Smooth muscle cell (in vitro differentiated cells): Measurements from ENCODE around the gene TMPRSS11E. TPM values are rescaled to one million over a fixed set of nuclear protein-coding genes. Genes with fewer than 3 reads are reported as not detected.
A peak's percentile ranks its signal among the peaks of the same experiment; 100 is the strongest.

Experiments
- DNase-seq: peaks from one replicate; lab custom pipeline; 2025; ENCODE audit not compliant: unreplicated experiment; lab: John Stamatoyannopoulos, UW
- H2AFZ ChIP-seq: fragments of 200-600 bp; sonication (generic); 2 replicates; pipeline ENCODE4 v1.6.0; 2016; ENCODE audit warnings: antibody characterized with exemption, low read depth, mild to moderate bottlenecking
- H3F3A ChIP-seq: fragments of 200-600 bp; sonication (generic); 2 replicates; pipeline ENCODE4 v1.6.0; 2017; ENCODE audit warnings: antibody characterized with exemption, low read depth
- H3K27ac ChIP-seq: fragments of 200-600 bp; sonication (generic); 2 replicates; pipeline ENCODE4 v1.5.1; 2016; ENCODE audit warnings: low read depth, mild to moderate bottlenecking
- H3K27me3 ChIP-seq: fragments of 200-600 bp; sonication (generic); 2 replicates; pipeline ENCODE4 v1.6.1; 2016; ENCODE audit warnings: low read depth, mild to moderate bottlenecking
- H3K36me3 ChIP-seq: fragments of 200-600 bp; sonication (generic); 2 replicates; pipeline ENCODE4 v1.5.1; 2016; ENCODE audit warnings: low read depth
- H3K4me1 ChIP-seq: fragments of 200-600 bp; sonication (generic); 2 replicates; pipeline ENCODE4 v1.5.1; 2016; ENCODE audit warnings: low read depth
- H3K4me2 ChIP-seq: fragments of 200-600 bp; sonication (generic); 2 replicates; pipeline ENCODE4 v1.6.0; 2016; ENCODE audit warnings: mild to moderate bottlenecking
- H3K4me3 ChIP-seq: fragments of 200-600 bp; sonication (generic); 2 replicates; pipeline ENCODE4 v1.5.1; 2016; ENCODE audit warnings: mild to moderate bottlenecking
- H3K79me2 ChIP-seq: fragments of 200-600 bp; sonication (generic); 2 replicates; pipeline ENCODE4 v1.6.0; 2016; ENCODE audit warnings: low read depth, mild to moderate bottlenecking
- H3K9ac ChIP-seq: fragments of 200-600 bp; sonication (generic); 2 replicates; pipeline ENCODE4 v1.6.0; 2016; ENCODE audit warnings: low read depth
- H3K9me3 ChIP-seq: fragments of 200-600 bp; sonication (generic); replicated peaks from 2 replicates; pipeline ENCODE4 v1.5.1; 2016; ENCODE audit warnings: low read depth
- H4K20me1 ChIP-seq: fragments of 200-600 bp; sonication (generic); 2 replicates; pipeline ENCODE4 v1.6.0; 2016; ENCODE audit warnings: low read depth
- WGBS: methylation state at CpG from one replicate; pipeline ENCODE4 v1.1.7; 2016; ENCODE audit warnings: low lambda C conversion rate; 5-methylcytosine and 5-hydroxymethylcytosine counted together
- polyA plus RNA-seq: library from polyadenylated mRNA; unstranded; fragments of >200 nt; fragmentation: Nextera tagmentation; extraction: Ambion mirVana; gene quantifications from 2 replicates; pipeline ENCODE4 v1.2.1, GENCODE V29; 2016
- total RNA-seq: library from RNA; depleted of rRNA; stranded (reverse); fragments of >200 nt; gene quantifications from 2 replicates; pipeline ENCODE4 v1.2.3, GENCODE V29; 2014
- TF ChIP-seq, protein P1 (sequence below): fragments of 200-600 bp; sonication (generic); IDR thresholded peaks from 2 replicates; pipeline ENCODE4 v1.5.1; 2017; ENCODE audit warnings: borderline replicate concordance, mild to moderate bottlenecking, antibody characterized with exemption; ENCODE audit not compliant: insufficient read depth, poor library complexity, severe bottlenecking

TMPRSS11E gene
- total and polyA plus RNA-seq, 2 experiments from 2014 or later = 1.0 to 14.7 TPM

DNA sequence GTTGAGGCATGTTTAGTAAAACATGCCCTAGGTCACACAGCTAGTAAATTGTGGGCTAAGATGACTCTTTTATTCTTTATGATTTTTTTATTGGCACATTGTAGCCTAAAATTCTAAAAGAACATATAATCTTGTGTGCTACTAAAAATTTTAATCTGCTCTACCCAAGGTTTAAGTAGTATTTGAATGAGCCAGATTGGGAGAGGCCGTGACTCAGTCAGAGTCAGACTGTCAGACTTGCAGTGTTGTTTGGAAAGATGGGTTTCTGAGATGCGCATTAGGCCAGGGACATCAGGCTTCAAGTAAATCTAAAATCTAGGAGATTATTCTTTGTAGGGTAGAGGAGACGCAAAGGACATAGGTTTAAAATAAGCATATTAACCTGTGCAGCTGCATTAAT is 30.7 kb upstream of the TMPRSS11E start:
- DNase-seq = no peak
- TF ChIP-seq, protein P1, sequence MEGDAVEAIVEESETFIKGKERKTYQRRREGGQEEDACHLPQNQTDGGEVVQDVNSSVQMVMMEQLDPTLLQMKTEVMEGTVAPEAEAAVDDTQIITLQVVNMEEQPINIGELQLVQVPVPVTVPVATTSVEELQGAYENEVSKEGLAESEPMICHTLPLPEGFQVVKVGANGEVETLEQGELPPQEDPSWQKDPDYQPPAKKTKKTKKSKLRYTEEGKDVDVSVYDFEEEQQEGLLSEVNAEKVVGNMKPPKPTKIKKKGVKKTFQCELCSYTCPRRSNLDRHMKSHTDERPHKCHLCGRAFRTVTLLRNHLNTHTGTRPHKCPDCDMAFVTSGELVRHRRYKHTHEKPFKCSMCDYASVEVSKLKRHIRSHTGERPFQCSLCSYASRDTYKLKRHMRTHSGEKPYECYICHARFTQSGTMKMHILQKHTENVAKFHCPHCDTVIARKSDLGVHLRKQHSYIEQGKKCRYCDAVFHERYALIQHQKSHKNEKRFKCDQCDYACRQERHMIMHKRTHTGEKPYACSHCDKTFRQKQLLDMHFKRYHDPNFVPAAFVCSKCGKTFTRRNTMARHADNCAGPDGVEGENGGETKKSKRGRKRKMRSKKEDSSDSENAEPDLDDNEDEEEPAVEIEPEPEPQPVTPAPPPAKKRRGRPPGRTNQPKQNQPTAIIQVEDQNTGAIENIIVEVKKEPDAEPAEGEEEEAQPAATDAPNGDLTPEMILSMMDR = no peak
- no peaks in the 10 kb centered on the region for H3K27me3 ChIP-seq
- 52% methylated on average over 3 of the region's 3 CpGs for WGBS
- H4K20me1 ChIP-seq = no peaks in the 10 kb centered on the region
- no peaks in the 10 kb centered on the region for H3K4me1 ChIP-seq
- H3K9me3 ChIP-seq = no peaks in the 10 kb centered on the region
- H3K79me2 ChIP-seq = no peaks in the 10 kb centered on the region
- peak overlapping the region; percentile 39 for H2AFZ ChIP-seq
- no peaks in the 10 kb centered on the region for H3F3A ChIP-seq
- no peak overlapping the region for H3K9ac ChIP-seq
- no peak overlapping the region for H3K4me2 ChIP-seq
- H3K4me3 ChIP-seq = no peak overlapping the region
- H3K27ac ChIP-seq = peak overlapping the region; percentile 24
- H3K36me3 ChIP-seq = no peaks in the 10 kb centered on the region

DNA sequence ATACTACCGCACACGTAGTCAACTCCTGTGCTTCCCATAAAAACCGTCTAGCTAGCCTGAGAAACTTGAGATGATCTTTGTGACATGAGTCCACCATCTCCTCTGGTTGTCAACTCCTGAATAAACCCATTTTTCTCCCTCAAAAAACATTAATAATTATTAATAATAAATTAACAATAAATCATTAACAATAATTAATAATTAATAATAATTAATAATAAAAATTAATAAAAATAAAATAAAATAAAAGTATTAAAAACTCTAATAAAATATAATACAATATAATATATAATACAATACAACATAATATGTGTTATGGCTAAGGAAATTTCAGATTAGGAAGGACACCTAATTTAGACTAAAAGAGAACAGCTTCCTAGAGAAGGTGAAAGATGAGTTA is 20.7 kb upstream of the TMPRSS11E start:
- Histone ChIP-seq H3K27ac (no peak overlapping the region), H3K4me1 (no peaks in the 10 kb centered on the region), H4K20me1 (no peaks in the 10 kb centered on the region), H3K4me2 (no peak overlapping the region), H3K4me3 (no peak overlapping the region), H3K36me3 (no peaks in the 10 kb centered on the region), H3K9ac (no peak overlapping the region), H3F3A (no peaks in the 10 kb centered on the region), H3K79me2 (no peaks in the 10 kb centered on the region), H3K27me3 (no peaks in the 10 kb centered on the region), H2AFZ (no peak overlapping the region), H3K9me3 (no peaks in the 10 kb centered on the region)
- TF ChIP-seq, protein P1 = no peak
- 98% methylated on average over 3 of the region's 3 CpGs for WGBS
- no peak for DNase-seq

DNA sequence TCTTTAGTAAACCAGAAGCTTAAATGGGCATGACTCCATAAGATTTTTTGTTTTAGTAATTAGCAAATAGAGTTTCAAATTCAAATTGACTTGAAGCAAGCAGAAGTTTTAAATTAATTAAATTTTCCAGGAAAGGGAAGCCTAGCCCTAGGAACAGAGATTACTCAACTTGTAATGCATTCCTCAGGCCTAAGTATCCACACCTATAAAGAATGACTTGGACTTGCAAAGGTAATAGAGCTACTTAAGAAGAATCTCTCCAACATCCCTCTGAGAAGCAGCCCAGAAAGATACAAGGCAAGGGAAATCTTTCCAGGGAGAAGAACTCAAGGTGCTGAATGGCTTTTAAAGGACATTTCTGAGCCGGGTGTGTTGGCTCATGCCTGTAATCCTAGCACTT is 16.9 kb upstream of the TMPRSS11E start:
- TF ChIP-seq, protein P1 = no peak
- H3K36me3 ChIP-seq = no peaks in the 10 kb centered on the region
- H3K27me3 ChIP-seq = no peaks in the 10 kb centered on the region
- 88% methylated on average over 1 of the region's 1 CpG for WGBS
- no peak overlapping the region for H3K4me3 ChIP-seq
- H3K79me2 ChIP-seq = no peaks in the 10 kb centered on the region
- no peak overlapping the region for H2AFZ ChIP-seq
- no peak overlapping the region for H3K4me2 ChIP-seq
- H3K9ac ChIP-seq = no peak overlapping the region
- H4K20me1 ChIP-seq = no peaks in the 10 kb centered on the region
- no peaks in the 10 kb centered on the region for H3K9me3 ChIP-seq
- DNase-seq = no peak
- no peak overlapping the region for H3K27ac ChIP-seq
- H3K4me1 ChIP-seq = no peaks in the 10 kb centered on the region
- H3F3A ChIP-seq = no peaks in the 10 kb centered on the region

DNA sequence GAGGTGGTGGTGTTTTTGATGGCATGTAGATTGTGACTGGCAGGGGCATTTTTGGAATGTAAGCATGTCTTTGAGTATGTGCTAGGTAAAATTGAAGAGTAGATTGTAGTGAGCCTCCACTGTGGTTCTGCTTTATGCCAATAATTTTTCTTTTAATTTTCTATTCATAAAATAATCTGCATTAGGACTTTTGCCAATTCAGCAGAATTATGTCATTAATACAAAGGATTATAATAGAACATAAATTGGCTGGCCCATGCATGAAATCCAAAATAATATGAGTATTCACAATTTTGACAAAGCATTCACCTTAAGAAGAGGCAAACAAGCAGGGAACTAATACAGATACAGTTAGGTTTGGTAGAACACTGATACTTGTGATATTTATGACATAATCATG is 14.9 kb upstream of the TMPRSS11E start:
- Histone ChIP-seq H3K9me3 (no peaks in the 10 kb centered on the region), H3K27ac (no peak overlapping the region), H3K4me3 (no peak overlapping the region), H3K4me2 (no peak overlapping the region), H3K79me2 (no peaks in the 10 kb centered on the region), H3K4me1 (no peaks in the 10 kb centered on the region), H2AFZ (no peak overlapping the region), H3K36me3 (no peaks in the 10 kb centered on the region), H3K9ac (no peak overlapping the region), H3F3A (no peaks in the 10 kb centered on the region), H3K27me3 (no peaks in the 10 kb centered on the region), H4K20me1 (no peaks in the 10 kb centered on the region)
- DNase-seq = no peak
- TF ChIP-seq, protein P1 = no peak
